Endothelial cell of umbilical vein (primary cell): ENCODE results near the gene OR52N2. TPM values are rescaled to one million over a fixed set of nuclear protein-coding genes. Genes with fewer than 3 reads are reported as not detected.

ENCODE experiments used
- BruUV-seq: library from RNA; stranded (reverse); fragments of 400-500 nt; replicated peaks from 2 replicates; lab custom pipeline; 2021; lab: Mats Ljungman, UMichigan
- CTCF ChIA-PET: fragments of 300-600, 350-600 bp; sonication (Branson Sonifier 250); formaldehyde crosslinking; loops from one replicate; lab custom pipeline; 2021; ENCODE audit warnings: antibody characterized with exemption, inconsistent platforms; lab: Charles Lee
- POLR2A ChIA-PET: fragments of 300-600, 350-600 bp; sonication (Branson Sonifier 250); formaldehyde crosslinking; loops from one replicate; lab custom pipeline; 2021; ENCODE audit warnings: antibody characterized with exemption, inconsistent platforms; lab: Charles Lee
- DNase-seq: peaks from one replicate; pipeline ENCODE4 v3.0.0-alpha.2; 2011; ENCODE audit warnings: low read depth, low spot score
- FAIRE-seq: peaks from 2 replicates; lab custom pipeline; 2011; peaks lifted over from hg19 to GRCh38; lab: Jason Lieb, UNC
- H2AFZ ChIP-seq: 2 replicates; pipeline ENCODE4 v1.6.0; 2012; ENCODE audit warnings: low read depth, low read length, control low read depth, inconsistent platforms
- H3K27ac ChIP-seq: 2 replicates; pipeline ENCODE4 v1.5.1; 2011; ENCODE audit warnings: low read depth, mild to moderate bottlenecking, control low read depth, low read length, moderate library complexity; ENCODE audit not compliant: insufficient read depth
- H3K27me3 ChIP-seq, 2 experiments: 2 replicates each; pipeline versions ENCODE4 v1.6.0 to v1.6.1; 2011; ENCODE audit warnings: low read length in 2 of 2, mixed read lengths in 1 of 2; ENCODE audit not compliant: control insufficient read depth in 2 of 2, insufficient read depth in 2 of 2
- H3K36me3 ChIP-seq, 2 experiments: 2 replicates in 1 of 2; 3 replicates in 1 of 2; pipeline ENCODE4 v1.5.1; 2011; ENCODE audit warnings: low read length in 2 of 2, mild to moderate bottlenecking in 1 of 2, moderate library complexity in 1 of 2; ENCODE audit not compliant: control insufficient read depth in 2 of 2, insufficient read depth in 2 of 2; ENCODE audit errors: extremely low read depth in 1 of 2
- H3K4me1 ChIP-seq: 3 replicates; pipeline ENCODE4 v1.5.1; 2011; ENCODE audit warnings: mild to moderate bottlenecking, low read length; ENCODE audit not compliant: control insufficient read depth, insufficient read depth; ENCODE audit errors: extremely low read depth
- H3K4me2 ChIP-seq: 2 replicates; pipeline ENCODE4 v1.6.1; 2011; ENCODE audit warnings: low read length, control low read depth, mixed read lengths; ENCODE audit not compliant: insufficient read depth
- H3K4me3 ChIP-seq, 3 experiments: fragments of 200-600 bp in 1 of 3; sonication (generic), shearing (Covaris generic) in 1 of 3; replicated peaks in 1 of 3; 2 replicates each; pipeline ENCODE4 v1.5.1; 2011 to 2016; ENCODE audit warnings: control low read depth in 3 of 3, low read length in 3 of 3, mild to moderate bottlenecking in 2 of 3, inconsistent platforms in 1 of 3, low read depth in 1 of 3, moderate library complexity in 1 of 3; ENCODE audit not compliant: insufficient read depth in 1 of 3
- H3K79me2 ChIP-seq: 2 replicates; pipeline ENCODE4 v1.6.0; 2012; ENCODE audit warnings: low read length, inconsistent platforms; ENCODE audit not compliant: control insufficient read depth, insufficient read depth
- H3K9ac ChIP-seq: replicated peaks from 2 replicates; pipeline ENCODE3; 2011; ENCODE audit warnings: low read length, control low read depth; ENCODE audit not compliant: insufficient read depth; ENCODE audit errors: extremely low read depth
- H3K9me1 ChIP-seq: replicated peaks from 3 replicates; pipeline ENCODE4 v1.6.0; 2011; ENCODE audit warnings: mild to moderate bottlenecking, low read length; ENCODE audit not compliant: control insufficient read depth, insufficient read depth; ENCODE audit errors: extremely low read depth
- H3K9me3 ChIP-seq: replicated peaks from 2 replicates; pipeline ENCODE4 v1.5.1; 2012; ENCODE audit warnings: low read length, inconsistent platforms; ENCODE audit not compliant: control insufficient read depth, insufficient read depth
- H4K20me1 ChIP-seq: replicated peaks from 2 replicates; pipeline ENCODE3; 2011; ENCODE audit warnings: mild to moderate bottlenecking, low read length; ENCODE audit not compliant: control insufficient read depth, insufficient read depth; ENCODE audit errors: extremely low read depth
- EZH2 ChIP-seq: IDR thresholded peaks from 2 replicates; pipeline ENCODE4 v1.6.1; 2012; ENCODE audit warnings: borderline replicate concordance, low read depth, mild to moderate bottlenecking, moderate library complexity, low read length, inconsistent platforms; ENCODE audit not compliant: severe bottlenecking
- FOS ChIP-seq: IDR thresholded peaks from 2 replicates; pipeline ENCODE4 v1.6.1; 2011; ENCODE audit warnings: mild to moderate bottlenecking, low read length, moderate library complexity, borderline replicate concordance; ENCODE audit not compliant: insufficient read depth
- GATA2 ChIP-seq: IDR thresholded peaks from 2 replicates; pipeline ENCODE4 v1.7.0; 2011; ENCODE audit warnings: low read depth, mild to moderate bottlenecking, moderate library complexity, mixed read lengths, low read length; ENCODE audit not compliant: insufficient read length, insufficient read depth
- MAX ChIP-seq: IDR thresholded peaks from 2 replicates; pipeline ENCODE4 v1.6.1; 2011; ENCODE audit not compliant: insufficient read depth, insufficient read length
- MYC ChIP-seq: IDR thresholded peaks from one replicate; pipeline ENCODE4 v1.6.1; 2011; ENCODE audit warnings: mild to moderate bottlenecking, low read depth, low read length
- POLR2A ChIP-seq: IDR thresholded peaks from 2 replicates; pipeline ENCODE4 v1.6.1; 2012; ENCODE audit warnings: low read depth, mild to moderate bottlenecking, control low read depth, low read length
- POLR2AphosphoS5 ChIP-seq: IDR thresholded peaks from 2 replicates; pipeline ENCODE4 v1.6.1; 2012; ENCODE audit warnings: low read depth, mild to moderate bottlenecking, control low read depth, low read length, moderate library complexity; ENCODE audit not compliant: insufficient read depth
- dilution Hi-C: fragments of 300-500 bp; cut with MboI; formaldehyde crosslinking; loops from one replicate; pipeline ENCODE4 v1.15.0; 2019; ENCODE audit warnings: low sequenced_read_pairs; ENCODE audit not compliant: extremely low pct_ligation_motif_present
- intact Hi-C: fragments of 100-400 bp; cut with micrococcal nuclease; formaldehyde crosslinking; loops from one replicate; pipeline ENCODE4 v1.10.0; 2022
- polyA plus RNA-seq, 4 experiments: library from polyadenylated mRNA; depleted of rRNA in 3 of 4; stranded (reverse) in 3 of 4; unstranded in 1 of 4; fragments of >200 nt; gene quantifications; 2 replicates each; pipeline versions ENCODE4 v1.2.1 to v1.2.3, GENCODE V29; 2011 to 2012; ENCODE audit warnings: missing spikeins in 1 of 4
- total RNA-seq: library from RNA; stranded (reverse); gene quantifications from 2 replicates; pipeline ENCODE4 v1.2.3, GENCODE V29; 2021

The OR52N2 gene
- total and polyA plus RNA-seq, 2 donors (not counting 3 experiments of a cell fraction or from before 2014, with no cell fraction given) = not detected

GRCh38 chr11:5847711-5848110, 39.0 kb downstream of the OR52N2 start:
- Histone ChIP-seq H3K79me2 (no peaks in the 10 kb centered on the region), H3K4me2 (no peak overlapping the region), H3K27ac (no peak overlapping the region), H3K4me3 (no peak overlapping the region), H2AFZ (no peak overlapping the region), H3K9ac (no peak overlapping the region), H3K27me3 (no peaks in the 10 kb centered on the region), H3K9me3 (no peaks in the 10 kb centered on the region), H3K36me3 (no peaks in the 10 kb centered on the region), H4K20me1 (no peaks in the 10 kb centered on the region), H3K4me1 (no peaks in the 10 kb centered on the region), H3K9me1 (no peaks in the 10 kb centered on the region)
- TF ChIP-seq POLR2A = no peak
- DNase-seq (no peak), FAIRE-seq (no peak)
- intact Hi-C loops (no loop called here), dilution Hi-C loops (no loop called here)
- BruUV-seq = no TSS peak
- POLR2A ChIA-PET = no interaction called here
- CTCF ChIA-PET = no interaction called here

GRCh38 chr11:5851002-5851401, 42.3 kb downstream of the OR52N2 start:
- intact Hi-C loops (no loop called here), dilution Hi-C loops (no loop called here)
- Histone ChIP-seq H3K9me3 (no peaks in the 10 kb centered on the region), H3K27me3 (no peaks in the 10 kb centered on the region), H3K9me1 (no peaks in the 10 kb centered on the region), H4K20me1 (no peaks in the 10 kb centered on the region), H3K4me1 (no peaks in the 10 kb centered on the region), H3K4me3 (no peak overlapping the region), H2AFZ (no peak overlapping the region), H3K27ac (no peak overlapping the region), H3K36me3 (no peaks in the 10 kb centered on the region), H3K9ac (no peak overlapping the region), H3K79me2 (no peaks in the 10 kb centered on the region), H3K4me2 (no peak overlapping the region)
- no TSS peak for BruUV-seq
- ChIA-PET POLR2A (no interaction called here), CTCF (no interaction called here)
- TF ChIP-seq MYC = no peak
- no peak for TF ChIP-seq FOS
- TF ChIP-seq EZH2 = no peak
- no peak for TF ChIP-seq POLR2A
- no peak for TF ChIP-seq MAX
- TF ChIP-seq POLR2AphosphoS5 = no peak
- TF ChIP-seq GATA2 = no peak
- no peak for DNase-seq
- FAIRE-seq = no peak
